SK-N-SH (cell line): ENCODE measurements around the gene ARAP3. TPM values are rescaled to one million over a fixed set of nuclear protein-coding genes. Genes with fewer than 3 reads are reported as not detected.
A peak's percentile ranks its signal among the peaks of the same experiment; 100 is the strongest.

Source experiments
- CTCF ChIA-PET: fragments of 300-600, 350-600 bp; formaldehyde crosslinking; extraction: SDS; loops from one replicate; lab custom pipeline; 2021; lab: Yijun Ruan, JAX
- POLR2A ChIA-PET: fragments of 350-600 bp; sonication (Branson Sonifier 250); formaldehyde crosslinking; extraction: SDS; loops from one replicate; lab custom pipeline; 2020; ENCODE audit warnings: antibody characterized with exemption, inconsistent platforms; lab: Yijun Ruan, JAX
- DNase-seq: peaks from one replicate; pipeline ENCODE4 v3.0.0; 2012
- H2AFZ ChIP-seq: fragments of 200-600 bp; sonication (generic); 2 replicates; pipeline ENCODE4 v1.8.1; 2016; ENCODE audit warnings: antibody characterized with exemption, mild to moderate bottlenecking, low read depth
- H3F3A ChIP-seq: fragments of 200-600 bp; sonication (generic); replicated peaks from 2 replicates; pipeline ENCODE3; 2016; ENCODE audit warnings: antibody characterized with exemption, mild to moderate bottlenecking; ENCODE audit not compliant: insufficient read depth
- H3K27ac ChIP-seq, 2 experiments: fragments of 200-500 bp in 1 of 2; fragments of 200-600 bp in 1 of 2; sonication (Bioruptor generic) in 1 of 2; sonication (generic), shearing (Covaris generic) in 1 of 2; 2 replicates each; pipeline versions ENCODE4 v1.5.1 to v1.6.1; 2014 to 2016; ENCODE audit warnings: low read depth in 2 of 2, inconsistent platforms in 1 of 2, low read length in 1 of 2, mild to moderate bottlenecking in 1 of 2, mixed read lengths in 1 of 2
- H3K27me3 ChIP-seq: fragments of 200-600 bp; sonication (generic), shearing (Covaris generic); 2 replicates; pipeline ENCODE4 v1.6.1; 2016; ENCODE audit warnings: mixed run types; ENCODE audit not compliant: insufficient read depth
- H3K36me3 ChIP-seq, 2 experiments: fragments of 200-500 bp in 1 of 2; fragments of 200-600 bp in 1 of 2; sonication (Bioruptor generic) in 1 of 2; sonication (generic) in 1 of 2; replicated peaks in 1 of 2; 2 replicates each; pipeline versions ENCODE3 to v1.5.1; 2014 to 2016; ENCODE audit warnings: low read length in 1 of 2, mild to moderate bottlenecking in 1 of 2; ENCODE audit not compliant: insufficient read depth in 2 of 2, control insufficient read depth in 1 of 2
- H3K4me1 ChIP-seq, 2 experiments: fragments of 200-500 bp in 1 of 2; fragments of 200-600 bp in 1 of 2; sonication (Bioruptor generic) in 1 of 2; sonication (generic), shearing (Covaris generic) in 1 of 2; 2 replicates each; pipeline versions ENCODE4 v1.5.1 to v1.6.1; 2014 to 2016; ENCODE audit warnings: low read depth in 1 of 2, low read length in 1 of 2, mixed run types in 1 of 2; ENCODE audit not compliant: insufficient read depth in 2 of 2, control insufficient read depth in 1 of 2
- H3K4me2 ChIP-seq: fragments of 200-600 bp; sonication (generic), shearing (Covaris generic); 2 replicates; pipeline ENCODE4 v1.6.1; 2017; ENCODE audit warnings: mixed run types
- H3K4me3 ChIP-seq, 2 experiments: fragments of 200-500 bp in 1 of 2; fragments of 200-600 bp in 1 of 2; sonication (Bioruptor generic) in 1 of 2; sonication (generic), shearing (Covaris generic) in 1 of 2; 2 replicates each; pipeline versions ENCODE4 v1.5.1 to v1.8.1; 2014 to 2016; ENCODE audit warnings: low read depth in 2 of 2, inconsistent platforms in 1 of 2, low read length in 1 of 2, mild to moderate bottlenecking in 1 of 2, mixed read lengths in 1 of 2, moderate library complexity in 1 of 2
- H3K79me2 ChIP-seq: fragments of 200-600 bp; sonication (generic); 2 replicates; pipeline ENCODE4 v1.8.1; 2017; ENCODE audit warnings: mild to moderate bottlenecking; ENCODE audit not compliant: insufficient read depth
- H3K9ac ChIP-seq: fragments of 200-600 bp; sonication (generic); 2 replicates; pipeline ENCODE4 v1.6.1; 2017; ENCODE audit warnings: mixed run types
- H3K9me2 ChIP-seq: fragments of 200-600 bp; sonication (generic); 2 replicates; pipeline ENCODE4 v1.6.1; 2017; ENCODE audit warnings: mixed run types
- H3K9me3 ChIP-seq: fragments of 200-600 bp; sonication (generic); 2 replicates; pipeline ENCODE4 v1.6.1; 2017; ENCODE audit warnings: mixed run types, mild to moderate bottlenecking, moderate library complexity
- H4K20me1 ChIP-seq: fragments of 200-600 bp; sonication (generic); 2 replicates; pipeline ENCODE4 v1.6.1; 2017; ENCODE audit warnings: mild to moderate bottlenecking, mixed run types; ENCODE audit not compliant: insufficient read depth
- EP300 ChIP-seq, 2 experiments: IDR thresholded peaks; 2 replicates each; pipeline versions ENCODE4 v1.4.0 to v1.6.1; 2012; ENCODE audit warnings: borderline replicate concordance in 1 of 2, low read depth in 1 of 2, low read length in 1 of 2
- FOXM1 ChIP-seq: IDR thresholded peaks from 2 replicates; pipeline ENCODE4 v1.4.0; 2012; ENCODE audit warnings: low read depth, mild to moderate bottlenecking
- MXI1 ChIP-seq: IDR thresholded peaks from 2 replicates; pipeline ENCODE4 v1.6.1; 2012; ENCODE audit warnings: mild to moderate bottlenecking, low read depth, low read length, improper control_type of control experiment
- NFIC ChIP-seq: IDR thresholded peaks from 2 replicates; pipeline ENCODE4 v1.4.0; 2012; ENCODE audit warnings: borderline replicate concordance
- NRF1 ChIP-seq: IDR thresholded peaks from 2 replicates; pipeline ENCODE4 v1.6.1; 2012; ENCODE audit warnings: low read depth, mild to moderate bottlenecking, low read length
- RCOR1 ChIP-seq: fragments of 150-350 bp; IDR thresholded peaks from 2 replicates; pipeline ENCODE4 v1.6.1; 2017; ENCODE audit warnings: antibody characterized with exemption, low read length
- RXRA ChIP-seq: IDR thresholded peaks from 2 replicates; pipeline ENCODE4 v1.4.0; 2012; ENCODE audit warnings: low read depth, mild to moderate bottlenecking, borderline replicate concordance
- SIN3A ChIP-seq: IDR thresholded peaks from 2 replicates; pipeline ENCODE4 v1.6.1; 2012; ENCODE audit warnings: low read depth, mild to moderate bottlenecking, low read length, moderate library complexity, borderline replicate concordance
- SMC3 ChIP-seq: IDR thresholded peaks from 2 replicates; pipeline ENCODE4 v1.6.1; 2012; ENCODE audit warnings: low read depth, low read length, improper control_type of control experiment
- TCF12 ChIP-seq: IDR thresholded peaks from 2 replicates; pipeline ENCODE4 v1.4.0; 2012
- ZBTB33 ChIP-seq: IDR thresholded peaks from 2 replicates; pipeline ENCODE4 v1.4.0; 2012; ENCODE audit warnings: low read depth, borderline replicate concordance
- WGBS: methylation state at CpG from one replicate; pipeline ENCODE4 v1.1.6; 2017; ENCODE audit warnings: low lambda C conversion rate; 5-methylcytosine and 5-hydroxymethylcytosine counted together
- polyA plus RNA-seq, 3 experiments: library from polyadenylated mRNA; depleted of rRNA; stranded (reverse); fragments of >200 nt; gene quantifications; 2 replicates each; pipeline ENCODE4 v1.2.3, GENCODE V29; 2012
- TF ChIP-seq, protein P1 (sequence below): IDR thresholded peaks from 2 replicates; pipeline ENCODE4 v1.4.0; 2012; ENCODE audit warnings: low read depth
- TF ChIP-seq, protein P2 (sequence below): IDR thresholded peaks from 2 replicates; pipeline ENCODE4 v1.4.0; 2012; ENCODE audit warnings: low read depth, borderline replicate concordance

Gene ARAP3
- polyA plus RNA-seq, 1 of the 3 experiments (the other 2 are of a cell fraction), result 6.5 TPM

GRCh38 chr5:141634720-141635119 is 47.3 kb downstream of the ARAP3 start:
- CTCF ChIA-PET, result interaction anchor here (1.1 to 19.7 kb wide), 6 partner anchors 11 to 68 kb away, joined by 3 to 207 read pairs (median 5); partner anchors contain the start of gene DIAPH1
- Histone ChIP-seq H3K9ac (no peak overlapping the region), H3K36me3 (peaks cover 27 to 29% of the 10 kb centered on the region in 2 experiments), H3F3A (no peaks in the 10 kb centered on the region), H3K27me3 (no peaks in the 10 kb centered on the region), H3K4me1 (peaks cover 5 to 28% of the 10 kb centered on the region in 2 experiments; a peak in 3 of 4 replicates), H3K27ac (no peak overlapping the region), H3K4me3 (no peak overlapping the region), H3K9me2 (no peaks in the 10 kb centered on the region), H4K20me1 (peaks cover 17% of the 10 kb centered on the region)
- WGBS, result 97% methylated on average over 6 of the region's 6 CpGs
- DNase-seq, result no peak
- TF ChIP-seq EP300 (IDR thresholded peaks at IDR 0.05; ENCODE audit: borderline replicate concordance in 1 of 2, low read depth in 1 of 2, low read length in 1 of 2) (no peak), NFIC (no peak), ZBTB33 (no peak)
- TF ChIP-seq, all 33 proteins: peak for 0
- peaks cover 66% of the 10 kb centered on the region for H3K79me2 ChIP-seq
- H3K9me3 ChIP-seq, result no peaks in the 10 kb centered on the region
- H2AFZ ChIP-seq, result no peak overlapping the region
- POLR2A ChIA-PET, result interaction anchor here (0.6 kb wide), 1 partner anchor 16 kb away, joined by 3 read pairs; the partner anchor contains the start of gene DIAPH1
- peak overlapping the region; percentile 99; the same call in 1 of the 2 replicates for H3K4me2 ChIP-seq

DNA sequence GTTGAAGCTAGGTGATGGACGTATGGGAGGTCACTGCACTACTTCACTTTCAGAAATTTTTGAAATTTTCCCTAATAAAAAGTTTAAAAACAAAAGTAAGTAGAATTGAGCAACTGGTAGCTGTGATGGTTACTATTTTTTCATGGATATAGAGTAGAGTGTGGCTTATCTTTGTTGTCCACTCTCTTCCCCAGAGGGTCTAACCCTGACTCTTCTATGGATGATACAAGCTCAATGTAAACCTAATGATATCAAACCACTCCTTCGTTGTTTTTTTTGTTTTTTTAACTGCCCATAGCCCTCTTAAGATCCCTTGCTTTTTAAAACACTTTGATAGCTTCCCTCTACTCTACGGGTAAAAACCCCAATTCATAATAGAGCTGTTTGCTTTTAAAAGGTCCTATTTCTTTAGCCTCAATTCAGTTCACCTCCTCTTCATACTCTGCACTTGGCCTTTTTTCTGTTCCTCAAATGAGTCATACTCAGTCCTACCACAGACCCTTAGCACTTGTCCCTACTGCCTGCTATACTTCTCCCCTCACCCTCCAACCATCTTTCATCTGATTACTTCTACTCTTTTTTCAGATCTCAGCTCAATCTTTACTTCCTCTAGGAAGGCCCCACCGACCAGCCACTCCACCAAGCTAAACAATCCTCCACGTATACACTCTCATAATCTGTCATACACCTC is 48.0 kb downstream of the ARAP3 start:
- Histone ChIP-seq H3K4me3 (no peak overlapping the region), H3K4me2 (no peak overlapping the region), H3F3A (no peaks in the 10 kb centered on the region), H3K79me2 (peaks cover 66% of the 10 kb centered on the region), H4K20me1 (peaks cover 17% of the 10 kb centered on the region), H3K4me1 (peaks cover 5 to 28% of the 10 kb centered on the region in 2 experiments; a peak in 3 of 4 replicates), H3K27me3 (no peaks in the 10 kb centered on the region), H3K27ac (no peak overlapping the region), H3K9ac (no peak overlapping the region), H3K9me3 (no peaks in the 10 kb centered on the region), H2AFZ (no peak overlapping the region), H3K9me2 (no peaks in the 10 kb centered on the region), H3K36me3 (peaks cover 27 to 34% of the 10 kb centered on the region in 2 experiments)
- ChIA-PET POLR2A (interaction anchor here (0.6 to 1.5 kb wide), 2 partner anchors 14 to 15 kb away, joined by 3 to 5 read pairs; partner anchors contain the start of gene DIAPH1), CTCF (interaction anchor here (0.9 to 19.7 kb wide), 9 partner anchors 10 to 452 kb away, joined by 3 to 207 read pairs (median 4); partner anchors contain the start of gene DIAPH1)
- DNase-seq, result no peak
- TF ChIP-seq FOXM1 (no peak), RXRA (no peak), RCOR1 (no peak), SMC3 (no peak), NRF1 (no peak), TCF12 (no peak), SIN3A (no peak), MXI1 (no peak)
- TF ChIP-seq, protein P1, sequence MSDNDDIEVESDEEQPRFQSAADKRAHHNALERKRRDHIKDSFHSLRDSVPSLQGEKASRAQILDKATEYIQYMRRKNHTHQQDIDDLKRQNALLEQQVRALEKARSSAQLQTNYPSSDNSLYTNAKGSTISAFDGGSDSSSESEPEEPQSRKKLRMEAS, result no peak
- TF ChIP-seq, protein P2, sequence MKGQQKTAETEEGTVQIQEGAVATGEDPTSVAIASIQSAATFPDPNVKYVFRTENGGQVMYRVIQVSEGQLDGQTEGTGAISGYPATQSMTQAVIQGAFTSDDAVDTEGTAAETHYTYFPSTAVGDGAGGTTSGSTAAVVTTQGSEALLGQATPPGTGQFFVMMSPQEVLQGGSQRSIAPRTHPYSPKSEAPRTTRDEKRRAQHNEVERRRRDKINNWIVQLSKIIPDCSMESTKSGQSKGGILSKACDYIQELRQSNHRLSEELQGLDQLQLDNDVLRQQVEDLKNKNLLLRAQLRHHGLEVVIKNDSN, result no peak
- WGBS, result 90% methylated on average over 5 of the region's 5 CpGs
